Kidney tubule cell (primary cell): ENCODE measurements around the gene ADAM11.

Experiments
- DNase-seq: peaks from one replicate; pipeline ENCODE4 v3.0.0-alpha.2; 2018; ENCODE audit warnings: low spot score

Gene ADAM11

DNA sequence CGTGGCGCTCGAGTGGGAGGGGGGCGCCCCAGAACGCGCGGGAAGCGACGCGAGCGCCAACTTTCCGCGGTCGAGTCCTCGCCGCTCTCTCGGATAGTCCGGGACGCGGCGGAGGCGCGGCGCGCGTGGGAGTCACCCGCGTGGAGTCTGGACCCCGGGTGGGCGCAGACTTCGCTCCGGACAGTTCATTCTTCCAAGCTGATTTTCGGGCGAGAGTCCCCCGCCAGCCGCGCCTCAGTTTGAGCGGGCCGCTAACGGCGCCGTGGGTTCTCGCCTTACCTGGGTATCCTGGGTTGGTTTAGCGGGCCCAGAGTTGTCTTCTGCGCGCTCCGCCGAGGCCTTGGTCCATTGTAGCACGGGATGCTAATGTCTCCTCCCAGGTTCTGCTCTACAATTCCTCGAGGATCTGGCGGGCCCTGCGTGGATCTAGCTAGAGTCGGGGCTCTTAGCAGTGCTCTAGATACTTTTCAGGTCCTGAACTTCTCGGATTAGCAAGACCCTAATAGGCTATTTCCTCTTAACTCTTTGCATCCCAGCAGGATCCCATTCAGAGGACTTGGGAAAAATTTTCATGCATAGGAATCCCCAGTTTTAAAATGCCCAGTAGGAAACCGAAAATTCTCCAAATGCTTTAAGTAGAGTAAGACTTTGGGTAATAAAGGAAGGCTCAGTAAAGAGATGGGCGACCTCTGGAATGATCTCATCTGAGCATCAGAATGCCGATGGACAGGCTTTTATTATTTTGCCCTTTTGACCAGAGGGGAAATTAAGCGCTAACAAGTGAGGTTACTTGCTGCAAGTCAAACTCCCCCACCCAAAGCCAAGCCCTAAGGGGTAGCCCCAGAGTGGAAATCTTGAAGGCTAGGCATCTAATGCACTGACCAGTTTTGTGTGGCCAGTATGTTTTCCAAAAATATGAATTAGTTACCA lies 71.8 kb downstream of the ADAM11 start:
- peak; percentile 41 for DNase-seq

DNA sequence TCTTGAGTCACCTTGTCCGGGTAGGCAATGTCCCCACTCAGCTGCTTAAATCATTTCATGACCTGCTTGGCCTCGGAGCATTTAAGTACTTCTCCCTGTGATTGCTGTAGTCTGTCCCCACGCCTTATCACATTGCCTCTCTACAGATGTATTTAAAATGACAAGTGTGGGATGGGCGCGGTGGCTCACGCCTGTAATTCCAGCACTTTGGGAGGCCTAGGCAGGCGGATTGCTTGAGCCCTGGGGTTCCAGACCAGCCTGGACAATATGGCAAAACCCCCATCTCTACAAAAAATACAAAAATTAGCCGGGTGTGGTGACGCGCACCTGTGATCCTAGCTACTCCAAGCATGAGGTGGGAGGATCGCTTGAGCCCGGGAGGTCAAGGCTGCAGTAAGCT lies 72.6 kb downstream of the ADAM11 start:
- no peak for DNase-seq
